Pulmonary artery endothelial cell (primary cell): ENCODE data around the gene IL33. TPM values are rescaled to one million over a fixed set of nuclear protein-coding genes. Genes with fewer than 3 reads are reported as not detected.
"Not testable (repeated sequence)": the region's sequence is repeated elsewhere in the genome, so short reads cannot be mapped to it uniquely, and the experiment has no call there.

Source experiments
- DNase-seq: peaks from one replicate; pipeline ENCODE4 v3.0.0-alpha.2; 2011; ENCODE audit warnings: low read depth, low spot score
- total RNA-seq: library from RNA; depleted of rRNA; stranded (reverse); fragments of >200 nt; gene quantifications from 2 replicates; pipeline ENCODE4 v1.2.3, GENCODE V29; 2014

The IL33 gene
- 16.6 and 24.4 TPM in 2 replicates for total RNA-seq

- DNase-seq: no peak
Observed at GRCh38 chr9:6215562-6215961, at the start of gene IL33. Gene IL33, plus strand, starts transcription at chr9:6215807. Its CDS starts 25,888 bp downstream, at chr9:6241695.

- no peak for DNase-seq
Observed at GRCh38 chr9:6171667-6172066, 43.9 kb upstream of the IL33 start.

- DNase-seq: no peak
Observed at GRCh38 chr9:6173914-6174313, 41.7 kb upstream of the IL33 start.

GRCh38 chr9:6182549-6183226 lies 32.9 kb upstream of the IL33 start:
- DNase-seq: not testable (repeated sequence)

- no peak for DNase-seq
Observed at GRCh38 chr9:6183227-6183551, 32.4 kb upstream of the IL33 start.

GRCh38 chr9:6183627-6184026 lies 32.0 kb upstream of the IL33 start:
- no peak for DNase-seq

GRCh38 chr9:6184749-6185645 lies 30.6 kb upstream of the IL33 start:
- no peak for DNase-seq

GRCh38 chr9:6186691-6187090 lies 28.9 kb upstream of the IL33 start:
- peak; percentile 51 for DNase-seq

GRCh38 chr9:6187272-6187671 lies 28.3 kb upstream of the IL33 start:
- no peak for DNase-seq

- no peak for DNase-seq
Observed at GRCh38 chr9:6188466-6188865, 27.1 kb upstream of the IL33 start.

- DNase-seq: no peak
Observed at GRCh38 chr9:6188906-6189305, 26.7 kb upstream of the IL33 start.

- DNase-seq: no peak
Observed at GRCh38 chr9:6194934-6195333, 20.7 kb upstream of the IL33 start.

GRCh38 chr9:6195714-6196360 lies 19.8 kb upstream of the IL33 start:
- no peak for DNase-seq

GRCh38 chr9:6197330-6197729 lies 18.3 kb upstream of the IL33 start:
- DNase-seq: no peak

GRCh38 chr9:6198251-6198650 lies 17.4 kb upstream of the IL33 start:
- peak; percentile 85 for DNase-seq

- DNase-seq: no peak
Observed at GRCh38 chr9:6199596-6199995, 16.0 kb upstream of the IL33 start.

GRCh38 chr9:6200761-6201160 lies 14.8 kb upstream of the IL33 start:
- no peak for DNase-seq

- DNase-seq: no peak
Observed at GRCh38 chr9:6209966-6210365, 5.6 kb upstream of the IL33 start.

GRCh38 chr9:6212722-6213375 lies 2.8 kb upstream of the IL33 start:
- DNase-seq: no peak

- DNase-seq: no peak
Observed at GRCh38 chr9:6214434-6214833, 1.2 kb upstream of the IL33 start.

GRCh38 chr9:6214903-6215302 lies 704 bp upstream of the IL33 start:
- DNase-seq: no peak

GRCh38 chr9:6216002-6216401 lies 395 bp downstream of the IL33 start:
- no peak for DNase-seq
